A673 (cell line): Measurements from ENCODE around the gene EEF1A2. TPM values are rescaled to one million over a fixed set of nuclear protein-coding genes. Genes with fewer than 3 reads are reported as not detected.

Experiments
- BruUV-seq: library from RNA; stranded (reverse); fragments of 400-500 nt; replicated peaks from 2 replicates; lab custom pipeline; 2021; lab: Mats Ljungman, UMichigan
- CTCF ChIA-PET: fragments of 300-600 bp; sonication (Branson Sonifier 250); formaldehyde crosslinking; loops from one replicate; lab custom pipeline; 2022; ENCODE audit warnings: antibody characterized with exemption; lab: Charles Lee
- POLR2A ChIA-PET: fragments of 300-600 bp; sonication (Branson Sonifier 250); formaldehyde crosslinking; loops from one replicate; lab custom pipeline; 2022; ENCODE audit warnings: antibody characterized with exemption; ENCODE audit not compliant: low non-redundant PET; lab: Charles Lee
- DNase-seq: peaks from one replicate; pipeline ENCODE4 v3.0.0-alpha.2; 2015; ENCODE audit warnings: low spot score
- H3K27ac ChIP-seq: fragments of 200-600 bp; sonication (generic); 2 replicates; pipeline ENCODE4 v1.5.1; 2016; ENCODE audit warnings: mixed run types, low read depth, mild to moderate bottlenecking, mixed read lengths, antibody characterized with exemption, low read length; ENCODE audit not compliant: poor library complexity, severe bottlenecking
- H3K27me3 ChIP-seq: fragments of 200-600 bp; sonication (generic); replicated peaks from 2 replicates; pipeline ENCODE4 v1.6.1; 2017; ENCODE audit warnings: mixed run types, low read depth, mild to moderate bottlenecking, mixed read lengths, antibody characterized with exemption, low read length; ENCODE audit not compliant: insufficient read depth, poor library complexity
- H3K36me3 ChIP-seq: fragments of 200-600 bp; sonication (generic); 2 replicates; pipeline ENCODE4 v1.6.1; 2016; ENCODE audit warnings: mixed run types, mild to moderate bottlenecking, mixed read lengths, antibody characterized with exemption, low read length; ENCODE audit not compliant: insufficient read depth, poor library complexity, severe bottlenecking
- H3K4me1 ChIP-seq: fragments of 200-600 bp; sonication (generic); 2 replicates; pipeline ENCODE4 v1.6.1; 2017; ENCODE audit warnings: mixed run types, mild to moderate bottlenecking, mixed read lengths, antibody characterized with exemption, low read length; ENCODE audit not compliant: insufficient read depth, poor library complexity, severe bottlenecking
- H3K4me3 ChIP-seq: fragments of 200-600 bp; sonication (generic); 2 replicates; pipeline ENCODE4 v1.5.1; 2016; ENCODE audit warnings: low read depth, mixed run types, mild to moderate bottlenecking, mixed read lengths, low read length; ENCODE audit not compliant: poor library complexity, severe bottlenecking
- H3K9me3 ChIP-seq: fragments of 200-600 bp; sonication (generic); 2 replicates; pipeline ENCODE4 v1.6.1; 2016; ENCODE audit warnings: mixed run types, low read depth, mild to moderate bottlenecking, mixed read lengths, antibody characterized with exemption, low read length; ENCODE audit not compliant: poor library complexity, severe bottlenecking
- EZH2 ChIP-seq: fragments of 200-600 bp; sonication (generic); IDR thresholded peaks from 2 replicates; pipeline ENCODE4 v1.6.1; 2017; ENCODE audit warnings: borderline replicate concordance, low read depth, mild to moderate bottlenecking, mixed read lengths, antibody characterized with exemption, low read length; ENCODE audit not compliant: poor library complexity, severe bottlenecking
- intact Hi-C: fragments of 100-400 bp; cut with micrococcal nuclease; formaldehyde crosslinking; loops from one replicate; pipeline ENCODE4 v1.10.0; 2022; ENCODE audit not compliant: unreplicated experiment
- total RNA-seq: library from RNA; stranded (reverse); gene quantifications from 2 replicates; pipeline ENCODE4 v1.2.3, GENCODE V29; 2021
- TF ChIP-seq, protein P1 (sequence below): fragments of 300-800, 200-600 bp; sonication (generic); conservative IDR thresholded peaks from 2 replicates; pipeline ENCODE4 v1.5.1; 2017; ENCODE audit warnings: low read depth, mild to moderate bottlenecking, antibody characterized with exemption, low read length, moderate library complexity, mixed read lengths

The EEF1A2 gene
- total RNA-seq, 1 experiment from 2014 or later, result 7.5 TPM

DNA sequence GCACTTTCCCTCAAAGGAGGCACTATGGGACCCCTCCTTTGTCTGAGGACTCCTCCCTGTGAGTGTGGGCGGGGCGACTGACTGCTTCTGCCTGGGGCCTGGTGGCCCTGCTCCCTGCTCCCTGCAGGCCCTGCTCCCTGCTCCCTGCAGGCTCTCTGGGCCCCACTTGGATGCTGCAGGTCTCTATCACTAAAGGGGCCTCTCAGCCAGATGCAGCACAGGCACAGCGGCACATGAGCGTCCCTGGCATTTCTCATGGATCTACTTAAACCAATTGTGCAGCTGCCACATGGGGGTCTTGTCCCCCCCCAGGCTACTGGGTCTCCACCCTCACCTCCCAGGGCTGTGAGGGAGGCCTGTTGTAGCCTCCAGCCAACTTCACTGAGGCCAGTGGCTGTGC lies 7.8 kb downstream of the EEF1A2 start:
- no peaks in the 10 kb centered on the region for H3K9me3 ChIP-seq
- no peak overlapping the region for H3K27ac ChIP-seq
- POLR2A ChIA-PET, result no interaction called here
- BruUV-seq, result no TSS peak
- H3K4me3 ChIP-seq, result no peak overlapping the region
- CTCF ChIA-PET, result no interaction called here
- intact Hi-C loops, result no loop called here
- no peak for DNase-seq
- no peaks in the 10 kb centered on the region for H3K4me1 ChIP-seq
- H3K27me3 ChIP-seq, result peaks cover 20% of the 10 kb centered on the region
- TF ChIP-seq, protein P1, sequence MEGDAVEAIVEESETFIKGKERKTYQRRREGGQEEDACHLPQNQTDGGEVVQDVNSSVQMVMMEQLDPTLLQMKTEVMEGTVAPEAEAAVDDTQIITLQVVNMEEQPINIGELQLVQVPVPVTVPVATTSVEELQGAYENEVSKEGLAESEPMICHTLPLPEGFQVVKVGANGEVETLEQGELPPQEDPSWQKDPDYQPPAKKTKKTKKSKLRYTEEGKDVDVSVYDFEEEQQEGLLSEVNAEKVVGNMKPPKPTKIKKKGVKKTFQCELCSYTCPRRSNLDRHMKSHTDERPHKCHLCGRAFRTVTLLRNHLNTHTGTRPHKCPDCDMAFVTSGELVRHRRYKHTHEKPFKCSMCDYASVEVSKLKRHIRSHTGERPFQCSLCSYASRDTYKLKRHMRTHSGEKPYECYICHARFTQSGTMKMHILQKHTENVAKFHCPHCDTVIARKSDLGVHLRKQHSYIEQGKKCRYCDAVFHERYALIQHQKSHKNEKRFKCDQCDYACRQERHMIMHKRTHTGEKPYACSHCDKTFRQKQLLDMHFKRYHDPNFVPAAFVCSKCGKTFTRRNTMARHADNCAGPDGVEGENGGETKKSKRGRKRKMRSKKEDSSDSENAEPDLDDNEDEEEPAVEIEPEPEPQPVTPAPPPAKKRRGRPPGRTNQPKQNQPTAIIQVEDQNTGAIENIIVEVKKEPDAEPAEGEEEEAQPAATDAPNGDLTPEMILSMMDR, result no peak
- TF ChIP-seq EZH2, result no peak
- H3K36me3 ChIP-seq, result no peaks in the 10 kb centered on the region

DNA sequence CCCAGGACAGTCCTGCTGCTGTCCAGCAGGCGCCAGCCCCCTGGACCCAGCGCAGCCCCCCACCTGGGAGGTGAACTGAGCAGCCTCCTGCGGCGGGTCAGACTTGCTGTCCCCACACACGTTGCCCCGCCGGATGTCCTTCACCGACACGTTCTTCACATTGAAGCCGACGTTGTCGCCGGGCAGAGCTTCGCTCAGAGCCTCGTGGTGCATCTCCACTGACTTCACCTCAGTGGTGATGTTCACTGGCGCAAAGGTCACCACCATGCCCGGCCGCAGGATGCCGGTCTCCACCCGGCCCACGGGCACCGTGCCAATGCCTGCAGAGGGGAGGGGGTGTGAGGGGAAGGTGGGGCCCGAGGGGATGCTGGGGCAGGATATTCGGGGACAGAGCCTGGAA lies 8.5 kb downstream of the EEF1A2 start:
- Histone ChIP-seq H3K9me3 (no peaks in the 10 kb centered on the region), H3K27ac (no peak overlapping the region), H3K4me1 (no peaks in the 10 kb centered on the region), H3K36me3 (no peaks in the 10 kb centered on the region), H3K27me3 (peaks cover 20% of the 10 kb centered on the region), H3K4me3 (no peak overlapping the region)
- no TSS peak for BruUV-seq
- no peak for DNase-seq
- ChIA-PET CTCF (no interaction called here), POLR2A (no interaction called here)
- intact Hi-C loops, result no loop called here
- no peak for TF ChIP-seq EZH2
- TF ChIP-seq, protein P1, result no peak

DNA sequence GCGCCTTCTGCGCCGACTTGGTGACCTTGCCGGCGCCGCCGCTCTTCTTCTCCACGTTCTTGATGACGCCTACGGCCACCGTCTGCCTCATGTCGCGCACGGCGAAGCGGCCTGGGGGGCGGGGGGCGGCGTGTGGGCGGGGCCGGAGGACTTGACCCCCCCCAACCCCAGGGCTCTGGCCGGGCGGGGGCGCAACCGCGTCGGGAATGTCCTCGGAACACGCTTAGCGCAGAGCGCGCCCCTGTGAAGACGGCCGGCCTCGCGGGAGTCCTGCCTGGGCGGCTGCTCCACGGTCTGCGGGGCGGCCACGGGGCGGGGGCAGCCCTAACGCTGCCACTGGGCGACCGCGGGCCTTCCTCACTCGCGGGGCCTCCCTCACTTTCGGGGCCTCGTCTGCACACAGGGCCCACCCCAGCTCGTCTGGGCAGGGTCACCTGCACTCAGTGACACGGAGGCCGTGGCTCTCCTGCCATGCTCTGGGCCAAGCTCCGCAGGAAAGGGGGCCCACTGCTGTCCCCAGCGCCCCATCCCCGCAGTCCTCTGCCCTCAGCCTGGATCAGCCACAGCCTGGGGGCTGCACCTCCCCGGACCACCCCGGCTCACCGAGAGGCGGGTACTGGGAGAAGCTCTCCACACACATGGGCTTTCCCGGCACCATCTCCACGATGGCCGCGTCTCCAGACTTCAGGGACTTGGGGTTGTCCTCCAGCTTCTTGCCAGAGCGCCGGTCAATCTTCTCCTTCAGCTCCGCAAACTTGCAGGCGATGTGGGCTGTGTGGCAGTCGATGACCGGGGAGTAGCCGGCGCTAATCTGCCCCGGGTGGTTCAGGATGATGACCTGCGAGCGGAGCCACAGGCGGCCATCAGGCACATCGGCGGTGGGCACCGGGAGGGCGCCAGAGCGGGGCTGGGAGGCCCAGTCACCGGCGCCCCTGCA lies 10.3 kb downstream of the EEF1A2 start:
- TF ChIP-seq EZH2, result no peak
- TF ChIP-seq, protein P1, result no peak
- Histone ChIP-seq H3K4me1 (peaks cover under 1% of the 10 kb centered on the region), H3K36me3 (no peaks in the 10 kb centered on the region), H3K4me3 (no peak overlapping the region), H3K27ac (no peak overlapping the region), H3K9me3 (no peaks in the 10 kb centered on the region), H3K27me3 (peaks cover 20% of the 10 kb centered on the region)
- POLR2A ChIA-PET, result no interaction called here
- BruUV-seq, result no TSS peak
- intact Hi-C loops, result no loop called here
- CTCF ChIA-PET, result no interaction called here
- no peak for DNase-seq
